K562 (cell line): Measurements from ENCODE around the gene PGGHG. TPM values are rescaled to one million over a fixed set of nuclear protein-coding genes. Genes with fewer than 3 reads are reported as not detected.
A peak's percentile ranks its signal among the peaks of the same experiment; 100 is the strongest.

Experiments used
- ATAC-seq: fragments of 200-7000 bp; cut with Tn5 transposase; 3 replicates; pipeline ENCODE4 v1.9.1; 2020; ENCODE audit warnings: moderate library complexity
- BruUV-seq: library from RNA; stranded (reverse); fragments of 400-500 nt; replicated peaks from 2 replicates; lab custom pipeline; 2021; lab: Mats Ljungman, UMichigan
- CTCF ChIA-PET: fragments of 300-600 bp; formaldehyde crosslinking; extraction: SDS; loops from one replicate; lab custom pipeline; 2021; ENCODE audit warnings: low intra/inter-chr PET ratio; lab: Yijun Ruan, JAX
- POLR2A ChIA-PET: fragments of 300-600, 350-650 bp; sonication (Branson Sonifier 250); formaldehyde crosslinking; extraction: SDS; loops from one replicate; lab custom pipeline; 2021; ENCODE audit warnings: antibody characterized with exemption, inconsistent platforms; lab: Yijun Ruan, JAX
- DNase-seq, 4 experiments: peaks; one replicate each; pipeline versions ENCODE4 v3.0.0 to v3.0.0-alpha.2; 2011 to 2018; ENCODE audit warnings: low spot score in 3 of 4, mixed read lengths in 3 of 4; ENCODE audit errors: extremely low read depth in 1 of 4
- FAIRE-seq: peaks from 2 replicates; lab custom pipeline; 2011; peaks lifted over from hg19 to GRCh38; lab: Jason Lieb, UNC
- H2AFZ ChIP-seq: 2 replicates; pipeline ENCODE4 v1.6.0; 2011; ENCODE audit warnings: low read depth, low read length, control low read depth, inconsistent platforms
- H3K27ac ChIP-seq: fragments of 200-600 bp; 3 replicates; pipeline ENCODE4 v1.8.0; 2011; ENCODE audit warnings: low read depth, mild to moderate bottlenecking, control low read depth, inconsistent platforms, low read length, moderate library complexity, mixed read lengths; ENCODE audit errors: extremely low read depth
- H3K27me3 ChIP-seq, 2 experiments: fragments of 300-600 bp in 1 of 2; 2 replicates in 1 of 2; 3 replicates in 1 of 2; pipeline versions ENCODE4 v1.6.0 to v1.8.0; 2011; ENCODE audit warnings: inconsistent platforms in 2 of 2, low read length in 2 of 2, mild to moderate bottlenecking in 1 of 2, mixed read lengths in 1 of 2, moderate library complexity in 1 of 2; ENCODE audit not compliant: control insufficient read depth in 2 of 2, insufficient read depth in 2 of 2
- H3K36me3 ChIP-seq: fragments of 300-600 bp; 3 replicates; pipeline ENCODE4 v1.8.0; 2011; ENCODE audit warnings: mild to moderate bottlenecking, low read length, inconsistent platforms; ENCODE audit not compliant: control insufficient read depth, insufficient read depth
- H3K4me1 ChIP-seq, 2 experiments: fragments of 200-600 bp in 1 of 2; replicated peaks in 1 of 2; 2 replicates in 1 of 2; 3 replicates in 1 of 2; pipeline versions ENCODE4 v1.5.1 to v1.8.0; 2011; ENCODE audit warnings: inconsistent platforms in 2 of 2, low read length in 2 of 2, mild to moderate bottlenecking in 1 of 2, mixed read lengths in 1 of 2, moderate library complexity in 1 of 2; ENCODE audit not compliant: control insufficient read depth in 2 of 2, insufficient read depth in 2 of 2
- H3K4me2 ChIP-seq: 2 replicates; pipeline ENCODE4 v1.6.1; 2011; ENCODE audit warnings: low read length, control low read depth, inconsistent platforms, mixed read lengths; ENCODE audit not compliant: insufficient read depth
- H3K4me3 ChIP-seq: fragments of 200-600 bp; sonication (generic), shearing (Covaris generic); 2 replicates; pipeline ENCODE4 v1.5.1; 2016; ENCODE audit warnings: control low read depth, inconsistent platforms
- H3K79me2 ChIP-seq: fragments of 200-600 bp; 3 replicates; pipeline ENCODE4 v1.8.0; 2011; ENCODE audit warnings: low read length, inconsistent platforms; ENCODE audit not compliant: control insufficient read depth, insufficient read depth
- H3K9ac ChIP-seq, 2 experiments: 2 replicates each; pipeline versions ENCODE4 v1.6.0 to v1.6.1; 2011; ENCODE audit warnings: low read depth in 2 of 2, low read length in 2 of 2, control low read depth in 1 of 2, inconsistent platforms in 1 of 2, mild to moderate bottlenecking in 1 of 2, mixed read lengths in 1 of 2; ENCODE audit not compliant: insufficient read depth in 1 of 2
- H3K9me1 ChIP-seq: one replicate; pipeline ENCODE4 v1.6.0; 2011; ENCODE audit warnings: inconsistent platforms, mild to moderate bottlenecking, low read length, moderate library complexity; ENCODE audit not compliant: control insufficient read depth, insufficient read depth
- H3K9me3 ChIP-seq: replicated peaks from 2 replicates; pipeline ENCODE4 v1.5.1; 2011; ENCODE audit warnings: low read depth, low read length, inconsistent platforms; ENCODE audit not compliant: control insufficient read depth, insufficient read depth
- H4K20me1 ChIP-seq: replicated peaks from 2 replicates; pipeline ENCODE4 v1.6.1; 2011; ENCODE audit warnings: low read length, inconsistent platforms, mixed read lengths; ENCODE audit not compliant: control insufficient read depth, insufficient read depth
- BRD9 ChIP-seq: fragments of 450-650 bp; IDR thresholded peaks from 2 replicates; pipeline ENCODE4 v1.6.1; 2018; ENCODE audit warnings: low read depth; ENCODE audit not compliant: partially characterized antibody
- BRF1 ChIP-seq: IDR thresholded peaks from 3 replicates; pipeline ENCODE4 v1.6.1; 2011; ENCODE audit warnings: borderline replicate concordance, mild to moderate bottlenecking; ENCODE audit not compliant: insufficient read length; ENCODE audit errors: extremely low read depth
- CBX3 ChIP-seq, 2 experiments: IDR thresholded peaks; 1 replicate in 1 of 2; 2 replicates in 1 of 2; pipeline ENCODE4 v1.6.1; 2012; ENCODE audit warnings: inconsistent platforms in 2 of 2, low read length in 2 of 2, borderline replicate concordance in 1 of 2, control low read depth in 1 of 2
- L3MBTL2 ChIP-seq: fragments of 450-650 bp; IDR thresholded peaks from 2 replicates; pipeline ENCODE4 v1.6.1; 2016; ENCODE audit warnings: mild to moderate bottlenecking, moderate library complexity
- MIER1 ChIP-seq: fragments of 450-650 bp; IDR thresholded peaks from 2 replicates; pipeline ENCODE4 v1.6.1; 2016; ENCODE audit warnings: antibody characterized with exemption, mild to moderate bottlenecking, low read depth
- NFIC ChIP-seq: fragments of 450-650 bp; IDR thresholded peaks from 2 replicates; pipeline ENCODE4 v1.6.1; 2017; ENCODE audit warnings: mild to moderate bottlenecking, inconsistent platforms
- NR2C2 ChIP-seq, 2 experiments: fragments of 200-800 bp in 1 of 2; sonication (Bioruptor generic) in 1 of 2; sonication (generic) in 1 of 2; formaldehyde crosslinking in 1 of 2; IDR thresholded peaks; 2 replicates each; pipeline versions ENCODE4 v1.6.1 to v1.8.0; 2016 to 2022; ENCODE audit warnings: mild to moderate bottlenecking in 1 of 2, missing compliant biosample characterization in 1 of 2, missing genetic modification characterization in 1 of 2, missing genetic modification reagents in 1 of 2
- RBBP5 ChIP-seq: fragments of 200-600 bp; sonication (generic); IDR thresholded peaks from 2 replicates; pipeline ENCODE4 v1.6.1; 2012; ENCODE audit warnings: borderline replicate concordance, mild to moderate bottlenecking, low read length, control low read depth, inconsistent platforms; ENCODE audit not compliant: insufficient read depth, poor library complexity, severe bottlenecking
- ZNF165 ChIP-seq: fragments of 250-450 bp; sonication (Bioruptor Pico); IDR thresholded peaks from 2 replicates; pipeline ENCODE4 v1.4.0; 2020; ENCODE audit warnings: borderline replicate concordance
- ZNF766 ChIP-seq: fragments of 200-800 bp; sonication (Bioruptor generic); conservative IDR thresholded peaks from 2 replicates; pipeline ENCODE4 v1.6.1; 2016; ENCODE audit warnings: missing genetic modification characterization, missing compliant biosample characterization
- WGBS: fragments of 100-300 bp; shearing (Covaris generic); methylation state at CpG from one replicate; pipeline ENCODE4 v1.1.6; 2016; ENCODE audit warnings: low coverage, mixed read lengths; ENCODE audit not compliant: insufficient coverage; ENCODE audit errors: missing lambda C conversion rate; 5-methylcytosine and 5-hydroxymethylcytosine counted together
- in situ Hi-C: fragments of 300-500 bp; cut with MboI; formaldehyde crosslinking; loops from 4 replicates; pipeline ENCODE4 v1.15.0; 2018; ENCODE audit warnings: inconsistent platforms, mixed read lengths
- intact Hi-C: fragments of 100-400 bp; cut with micrococcal nuclease; formaldehyde crosslinking; loops from 2 replicates; pipeline ENCODE4 v1.14.2; 2022
- polyA plus RNA-seq, 8 experiments: library from polyadenylated mRNA; depleted of rRNA in 4 of 8; stranded (reverse) in 5 of 8; unstranded in 3 of 8; fragments of >200 nt; fragmentation: Nextera tagmentation in 2 of 8; fragmentation: Illumina TruSeq in 1 of 8; extraction: Ambion mirVana in 2 of 8; extraction: Trizol in 1 of 8; gene quantifications; 2 replicates each; pipeline versions ENCODE4 v1.2.1 to v1.2.3, GENCODE V29; 2011 to 2014; ENCODE audit warnings: inconsistent platforms in 1 of 8, missing spikeins in 1 of 8
- total RNA-seq, 7 experiments: library from RNA; depleted of rRNA in 6 of 7; stranded (reverse); fragments of >200 nt in 6 of 7; fragmentation: Illumina TruSeq in 2 of 7; extraction: Trizol in 2 of 7; gene quantifications; 2 replicates each; pipeline versions ENCODE4 v1.2.1 to v1.2.3, GENCODE V29; 2011 to 2021; ENCODE audit warnings: low replicate concordance in 1 of 7

The PGGHG gene
- total and polyA plus RNA-seq, 9 of the 15 experiments (the other 6 are each of a cell fraction or from before 2014, with no cell fraction given), result 0.38 to 85.1 (median 18.1) TPM

- Histone ChIP-seq H3K79me2 (peaks cover 29% of the 10 kb centered on the region), H3K36me3 (no peaks in the 10 kb centered on the region), H3K9ac (peak overlapping the region; percentile 61 to 93), H3K27me3 (no peaks in the 10 kb centered on the region), H3K4me2 (peak overlapping the region; percentile 63), H3K9me1 (no peaks in the 10 kb centered on the region), H3K27ac (peak overlapping the region; percentile 88), H3K4me3 (peak overlapping the region; percentile 18; the same call in 1 of the 2 replicates), H4K20me1 (no peaks in the 10 kb centered on the region), H3K9me3 (0 out of 2 replicates have a peak, but pooled peaks cover 2% of the 10 kb centered on the region), H3K4me1 (peaks cover 51 to 60% of the 10 kb centered on the region in 2 experiments), H2AFZ (peak overlapping the region; percentile 46; the same call in 1 of the 2 replicates)
- ATAC-seq (no peak), DNase-seq (no peak), FAIRE-seq (no peak)
- ChIA-PET CTCF (no interaction called here), POLR2A (interaction anchor here (0.7 to 1.7 kb wide), 7 partner anchors 8 to 120 kb away, joined by 3 to 11 read pairs (median 5); partner anchors contain the start of genes BET1L and RIC8A)
- 53% methylated on average over 3 of the region's 3 CpGs for WGBS
- in situ Hi-C loops (no loop called here), intact Hi-C loops (no loop called here)
- TF ChIP-seq ZNF766 (CRISPR knock-in tag) (0 out of 2 replicates have a peak, but pooled peaks have one; percentile 4), MIER1 (no peak), ZNF165 (CRISPR knock-in tag) (no peak), RBBP5 (peak; percentile 27), CBX3 (IDR thresholded peaks at IDR 0.05; ENCODE audit: borderline replicate concordance in 1 of 2, low read length in 2 of 2) (0 out of 3 replicates have a peak, but pooled peaks of 1 of the 2 experiments have one; percentile 12), BRD9 (peak; percentile 15), L3MBTL2 (0 out of 2 replicates have a peak, but pooled peaks have one; percentile 54), BRF1 (no peak), NFIC (0 out of 2 replicates have a peak, but pooled peaks have one; percentile 0), NR2C2 (CRISPR knock-in tag; IDR thresholded peaks at IDR 0.05) (no peak), NR2C2 (tag; IDR thresholded peaks at IDR 0.05) (peak; percentile 8; the same call in 1 of the 2 replicates)
- BruUV-seq, result no TSS peak
Measured at GRCh38 chr11:327581-327923, 38.6 kb downstream of the PGGHG start.
